GM23248 (cell line): ENCODE results near the gene OLFM1.

Source experiments
- EZH2 ChIP-seq: fragments of 200-600 bp; sonication (generic); IDR thresholded peaks from 2 replicates; pipeline ENCODE4 v1.6.1; 2018; ENCODE audit warnings: antibody characterized with exemption, mild to moderate bottlenecking; ENCODE audit not compliant: insufficient read depth, poor library complexity, severe bottlenecking
- EZH2phosphoT487 ChIP-seq: fragments of 200-600 bp; sonication (generic); IDR thresholded peaks from 2 replicates; pipeline ENCODE4 v1.6.1; 2018; ENCODE audit warnings: antibody characterized with exemption, moderate library complexity, mild to moderate bottlenecking, low read depth; ENCODE audit not compliant: insufficient read depth

DNA sequence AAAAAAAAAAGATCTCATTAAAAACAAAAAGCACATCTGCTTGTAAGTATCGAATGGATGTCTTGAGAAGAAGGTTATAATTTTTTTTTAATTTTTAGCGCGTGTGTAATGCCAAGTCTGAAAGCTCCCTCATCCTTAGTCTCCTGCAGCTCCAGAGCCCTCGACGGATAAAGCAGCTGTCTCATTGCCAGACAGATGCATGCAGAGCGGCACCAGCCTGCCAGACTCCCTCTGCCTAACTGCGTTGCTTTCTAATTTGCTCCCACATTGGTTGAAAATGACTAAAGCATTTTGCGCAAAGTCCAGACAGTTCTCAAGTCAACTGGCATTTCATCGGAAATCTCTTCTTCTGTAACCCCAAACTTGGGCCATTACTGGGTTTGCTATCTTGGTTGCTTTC is 29.4 kb downstream of the OLFM1 start:
- TF ChIP-seq EZH2 (no peak), EZH2phosphoT487 (no peak)
